Astrocyte (in vitro differentiated cells and primary cell): Measurements from ENCODE around the gene ZNF324B.
"Not testable (repeated sequence)": the region's sequence is repeated elsewhere in the genome, so short reads cannot be mapped to it uniquely, and the experiment has no call there.

ENCODE experiments used
- CTCF ChIP-seq: IDR thresholded peaks from 2 replicates; pipeline ENCODE4 v1.5.1; 2011; ENCODE audit warnings: low read depth, mild to moderate bottlenecking, inconsistent platforms, low read length, moderate library complexity; ENCODE audit not compliant: insufficient read depth
- EZH2 ChIP-seq: IDR thresholded peaks from 2 replicates; pipeline ENCODE4 v1.6.1; 2012; ENCODE audit warnings: mild to moderate bottlenecking, low read length, inconsistent platforms; ENCODE audit not compliant: insufficient read depth

- TF ChIP-seq CTCF, EZH2: not testable (repeated sequence)
Measured at GRCh38 chr19:58449980-58450379, 1.4 kb upstream of the ZNF324B start.
